DOHH2 (cell line): Measurements from ENCODE around the gene FANCG.

Experiments
- CTCF ChIP-seq: fragments of 200-600 bp; sonication (generic); IDR thresholded peaks from one replicate; pipeline ENCODE4 v1.5.1; 2014; ENCODE audit warnings: antibody characterized with exemption, mild to moderate bottlenecking, low read depth, low read length; ENCODE audit not compliant: poor library complexity, severe bottlenecking
- EZH2phosphoT487 ChIP-seq: fragments of 200-600 bp; sonication (generic); IDR thresholded peaks from 2 replicates; pipeline ENCODE4 v1.6.1; 2017; ENCODE audit warnings: borderline replicate concordance, mild to moderate bottlenecking, antibody characterized with exemption, low read length, moderate library complexity, mixed read lengths

GRCh38 chr9:35069020-35069419 lies 10.7 kb downstream of the FANCG start:
- TF ChIP-seq CTCF (no peak), EZH2phosphoT487 (no peak)
